Stimulated activated CD4-positive, alpha-beta T cell treated with anti-CD3 and anti-CD28 coated beads, Interleukin-12 subunit alpha, Interleukin-12 subunit beta, amount 100 ng/mL, for 4 hours (primary cell): ENCODE results near the gene IL12RB1.

ENCODE experiments used
- DNase-seq: peaks from one replicate; pipeline ENCODE4 v3.0.0-alpha.2; 2020

Gene IL12RB1

GRCh38 chr19:18085702-18086457 is 854 bp downstream of the IL12RB1 start:
- no peak for DNase-seq

- no peak for DNase-seq
These were observed 2.6 kb downstream of the IL12RB1 start for GRCh38 chr19:18083929-18084684.

- no peak for DNase-seq
These were observed 12.5 kb downstream of the IL12RB1 start for GRCh38 chr19:18074192-18074591.

GRCh38 chr19:18073197-18073596 is 13.5 kb downstream of the IL12RB1 start:
- DNase-seq, result no peak

- no peak for DNase-seq
These were observed 14.4 kb downstream of the IL12RB1 start for GRCh38 chr19:18072335-18072734.

DNA sequence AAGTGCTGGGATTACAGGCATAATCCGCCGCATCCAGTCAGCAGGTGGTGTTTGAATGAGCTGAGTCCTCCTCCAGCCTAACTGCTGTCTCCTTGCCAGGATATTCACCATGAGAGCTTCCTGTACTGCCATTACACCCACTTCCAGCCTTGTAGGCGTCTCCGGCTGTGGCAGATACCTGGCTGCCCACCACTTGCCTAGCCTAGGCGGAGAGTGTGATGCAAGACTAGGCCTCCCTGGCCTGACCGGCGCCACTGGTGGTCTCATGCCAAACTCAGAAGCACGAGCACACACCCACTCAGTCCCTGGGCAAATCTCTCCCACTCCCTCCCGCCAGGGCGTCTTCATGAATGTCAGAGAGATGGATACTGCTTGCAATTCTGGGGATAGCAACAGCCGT is 16.6 kb downstream of the IL12RB1 start:
- DNase-seq, result no peak

DNA sequence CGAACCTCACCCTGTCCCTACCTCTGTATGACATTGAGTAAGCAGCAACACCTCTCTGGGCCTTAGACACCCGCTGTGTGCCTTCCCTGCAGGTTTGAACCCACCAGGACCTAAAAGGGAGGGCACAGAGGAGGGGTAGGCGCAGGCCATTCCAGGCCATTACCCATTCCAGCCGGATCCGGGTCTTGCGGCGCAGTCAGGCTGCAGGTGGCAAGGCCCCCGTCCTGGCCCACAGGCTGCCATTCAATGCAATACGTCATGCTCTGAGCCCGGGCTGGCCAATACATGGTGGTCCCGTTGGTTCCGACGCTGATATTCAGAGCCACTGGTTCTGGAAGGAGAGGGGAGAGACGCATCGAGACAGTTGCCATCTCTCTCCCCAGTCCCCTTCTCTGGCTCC is 17.4 kb downstream of the IL12RB1 start:
- no peak for DNase-seq

- no peak for DNase-seq
These were observed 18.3 kb downstream of the IL12RB1 start for GRCh38 chr19:18068395-18068794.

GRCh38 chr19:18065173-18065495 is 21.6 kb downstream of the IL12RB1 start:
- no peak for DNase-seq

DNA sequence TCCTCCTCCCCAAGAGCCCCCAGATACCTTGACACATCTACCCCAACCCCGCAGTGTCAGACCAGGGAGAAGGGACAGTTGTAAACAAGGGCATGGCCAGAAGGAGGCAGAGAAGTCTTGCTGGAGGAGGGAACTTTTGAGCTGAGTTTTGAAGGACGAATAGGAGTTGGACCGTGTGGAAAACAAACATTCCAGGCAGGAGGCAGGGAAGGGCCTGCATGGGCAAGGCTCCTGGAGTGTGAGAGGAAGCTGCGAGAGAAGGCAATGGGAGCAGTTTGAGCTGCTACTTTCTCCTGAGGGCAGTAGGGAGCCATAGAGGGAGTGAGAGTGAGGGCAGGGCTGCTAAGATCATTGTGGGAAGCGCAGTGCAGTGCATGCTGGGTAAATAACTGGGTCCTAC is 23.3 kb downstream of the IL12RB1 start:
- no peak for DNase-seq

- no peak for DNase-seq
These were observed 24.7 kb downstream of the IL12RB1 start for GRCh38 chr19:18062028-18062427.

DNA sequence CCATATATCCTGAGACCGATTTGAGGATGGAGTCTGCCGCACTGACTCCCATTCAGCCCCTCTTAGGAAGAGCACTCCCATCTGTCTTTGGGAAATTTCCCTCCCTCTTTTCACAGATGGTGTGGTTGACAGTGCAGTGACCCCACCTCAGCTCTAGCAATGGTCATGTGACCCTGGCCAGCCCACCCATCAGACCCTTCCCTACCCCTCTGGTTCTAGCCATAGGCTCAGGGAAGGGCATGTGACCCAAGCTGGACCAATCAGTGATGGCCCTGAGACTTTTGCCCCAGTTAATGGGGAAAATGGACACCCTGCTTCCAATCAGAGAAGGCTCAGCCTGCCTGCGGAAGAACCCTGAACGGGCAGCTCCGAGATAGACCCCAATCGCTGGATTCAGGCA is 26.3 kb downstream of the IL12RB1 start:
- no peak for DNase-seq

- DNase-seq, result no peak
These were observed 26.8 kb downstream of the IL12RB1 start for GRCh38 chr19:18059902-18060301.

GRCh38 chr19:18059297-18059696 is 27.4 kb downstream of the IL12RB1 start:
- DNase-seq, result no peak

DNA sequence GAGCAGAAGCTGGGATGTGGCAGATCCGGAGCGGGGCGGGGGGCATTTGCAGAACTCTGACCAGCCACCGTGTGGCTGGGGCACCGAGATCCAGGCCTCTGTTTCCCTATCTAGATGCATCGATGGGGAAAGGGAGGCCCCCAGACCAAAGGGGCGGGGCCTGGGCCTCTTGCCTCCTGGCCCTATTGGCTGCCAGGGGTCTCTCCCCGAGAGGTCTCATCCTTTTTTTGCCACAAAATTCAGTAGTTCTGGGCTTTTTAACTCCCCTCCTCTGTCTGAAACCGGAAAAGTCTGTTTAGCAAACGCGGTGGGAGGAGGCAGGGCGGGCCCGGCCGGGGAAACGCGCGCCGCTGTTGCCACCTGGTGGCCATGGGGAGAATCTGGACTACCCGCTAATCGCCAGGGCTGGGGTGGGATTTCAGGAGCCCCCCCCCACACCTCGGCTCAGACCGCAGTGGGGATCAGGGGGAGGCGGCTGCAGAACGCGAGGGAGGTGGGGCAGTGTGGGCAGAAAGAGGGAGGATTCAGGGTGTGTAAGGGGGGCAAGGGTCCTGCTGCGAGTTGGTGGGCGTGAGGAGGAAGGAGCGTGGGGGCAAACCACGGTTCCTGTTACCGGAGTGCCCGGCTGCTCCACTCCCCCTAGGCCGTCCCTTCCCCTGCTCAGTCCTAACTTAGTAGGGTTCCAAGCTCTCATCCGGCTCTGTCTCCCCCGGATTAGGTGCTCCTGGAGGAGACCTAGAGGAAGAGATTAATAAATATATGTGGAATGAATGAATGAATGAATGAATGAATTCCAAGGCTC is 28.3 kb downstream of the IL12RB1 start:
- DNase-seq, result peak; percentile 78

- no peak for DNase-seq
These were observed 29.2 kb downstream of the IL12RB1 start for GRCh38 chr19:18057557-18057956.

- no peak for DNase-seq
These were observed 30.8 kb downstream of the IL12RB1 start for GRCh38 chr19:18055967-18056366.

- no peak for DNase-seq
These were observed 33.0 kb downstream of the IL12RB1 start for GRCh38 chr19:18053576-18054219.

GRCh38 chr19:18051887-18052286 is 34.8 kb downstream of the IL12RB1 start:
- no peak for DNase-seq

DNA sequence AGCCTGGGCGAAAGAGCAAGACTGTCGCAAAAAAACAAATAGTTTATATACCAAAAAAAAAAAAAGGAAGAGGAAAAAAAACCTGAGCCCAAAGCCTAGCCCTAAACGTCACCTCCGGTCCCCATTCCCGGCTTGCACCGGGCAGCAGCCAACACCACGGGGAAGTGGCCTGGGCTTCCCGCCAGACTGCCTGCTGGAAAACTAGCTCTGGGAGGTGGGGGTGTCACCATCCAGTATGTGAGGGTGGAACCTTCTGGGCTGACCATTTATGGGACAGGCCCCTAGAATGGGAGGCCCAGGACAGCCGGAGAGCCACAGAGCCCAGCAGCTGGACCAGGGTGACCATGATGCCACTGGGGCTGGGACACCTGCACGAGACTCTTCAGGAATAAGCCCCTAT is 37.3 kb downstream of the IL12RB1 start:
- DNase-seq, result no peak

DNA sequence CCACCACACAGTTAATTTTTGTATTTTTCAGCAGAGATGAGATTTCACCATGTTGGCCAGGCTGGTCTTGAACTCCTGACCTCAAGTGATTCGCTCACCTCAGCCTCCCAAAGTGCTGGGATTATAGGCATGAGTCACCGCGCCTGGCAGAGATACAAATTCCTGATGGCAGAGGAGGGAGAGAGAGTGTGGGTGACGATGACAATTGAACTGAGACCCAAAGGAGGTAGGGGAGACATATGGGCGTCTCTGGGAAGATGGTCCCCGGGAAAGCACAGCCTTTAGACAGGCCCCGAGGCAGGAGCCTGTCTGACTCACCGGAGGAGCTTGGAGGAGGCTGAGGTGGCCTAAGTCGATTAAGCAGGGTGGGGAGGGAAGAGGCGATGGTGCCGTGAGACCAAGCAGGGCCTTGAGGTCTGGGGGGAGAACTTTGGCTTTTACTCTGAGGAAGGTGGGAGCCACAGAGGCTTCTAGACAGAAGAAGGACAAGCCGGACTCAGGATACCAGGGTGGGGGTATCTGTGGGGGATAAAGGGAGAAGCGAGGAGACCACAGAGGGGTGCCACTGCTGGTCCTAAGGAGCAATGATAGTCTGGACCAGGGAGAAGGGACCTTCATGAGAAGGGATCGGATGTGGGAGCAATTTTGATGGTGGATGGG is 40.5 kb downstream of the IL12RB1 start:
- no peak for DNase-seq

DNA sequence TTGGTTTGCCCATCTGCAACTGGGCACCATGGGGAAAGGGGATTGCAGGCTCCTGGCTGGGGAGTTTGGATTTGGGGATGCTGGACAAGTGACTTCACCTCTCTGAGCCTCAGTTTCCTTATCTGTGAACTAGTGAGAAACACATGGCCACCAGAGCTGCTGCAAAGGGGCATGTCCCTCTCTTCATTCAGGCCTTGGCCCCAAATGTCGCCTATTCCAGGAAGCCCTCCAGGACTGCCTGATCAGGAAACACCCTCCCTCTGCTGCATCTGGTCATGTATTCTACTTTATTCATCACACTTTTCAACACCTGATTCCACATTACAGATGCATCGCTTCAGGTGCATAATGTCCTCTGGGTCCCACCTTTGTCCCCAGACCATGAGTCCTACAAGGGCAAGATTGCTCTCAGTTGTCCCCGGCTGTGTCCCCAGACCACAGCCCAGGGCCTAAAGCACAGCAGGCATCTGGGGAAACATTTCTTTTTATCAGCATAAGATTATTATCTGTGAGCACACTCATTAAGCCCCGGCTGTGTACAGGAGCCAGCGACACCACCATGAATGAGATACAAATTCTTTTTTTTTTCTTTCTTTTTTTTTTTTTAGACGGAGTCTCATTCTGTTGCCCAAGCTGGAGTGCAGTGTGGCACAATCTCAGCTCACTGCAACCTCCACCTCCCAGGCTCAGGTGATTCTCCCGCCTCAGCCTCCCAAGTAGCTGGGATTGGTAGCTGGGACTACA is 41.3 kb downstream of the IL12RB1 start:
- no peak for DNase-seq
